PFSK-1 (cell line): ENCODE results near the gene KREMEN1.

Experiments
- FOXP2 ChIP-seq: optimal IDR thresholded peaks from 2 replicates; pipeline ENCODE3; 2011; ENCODE audit warnings: borderline replicate concordance, control low read depth, inconsistent platforms; ENCODE audit not compliant: insufficient read depth; ENCODE audit errors: extremely low read length, extremely low read depth
- POLR2AphosphoS5 ChIP-seq: IDR thresholded peaks from 2 replicates; pipeline ENCODE4 v1.6.1; 2012; ENCODE audit warnings: low read depth, mild to moderate bottlenecking, control low read depth, low read length, moderate library complexity
- REST ChIP-seq, 2 experiments: IDR thresholded peaks; 2 replicates each; pipeline versions ENCODE4 v1.6.1 to v1.8.0; 2011 to 2012; ENCODE audit warnings: low read depth in 2 of 2, low read length in 2 of 2, control low read depth in 1 of 2, inconsistent platforms in 1 of 2, mild to moderate bottlenecking in 1 of 2, moderate library complexity in 1 of 2; ENCODE audit not compliant: insufficient read depth in 1 of 2
- SIN3A ChIP-seq: IDR thresholded peaks from 2 replicates; pipeline ENCODE4 v1.6.1; 2012; ENCODE audit warnings: mild to moderate bottlenecking, low read length, moderate library complexity, borderline replicate concordance; ENCODE audit not compliant: insufficient read depth
- TAF1 ChIP-seq: IDR thresholded peaks from 2 replicates; pipeline ENCODE4 v1.6.1; 2012; ENCODE audit warnings: low read length, control low read depth, borderline replicate concordance; ENCODE audit not compliant: insufficient read depth

Gene KREMEN1

GRCh38 chr22:29148036-29148435 is 75.2 kb downstream of the KREMEN1 start:
- TF ChIP-seq FOXP2 (no peak), POLR2AphosphoS5 (no peak), REST (IDR thresholded peaks at IDR 0.05; ENCODE audit: insufficient read depth in 1 of 2, low read depth in 2 of 2, low read length in 2 of 2) (no peak), TAF1 (no peak), SIN3A (no peak)

GRCh38 chr22:29148826-29149225 is 76.0 kb downstream of the KREMEN1 start:
- TF ChIP-seq POLR2AphosphoS5 (no peak), REST (IDR thresholded peaks at IDR 0.05; ENCODE audit: insufficient read depth in 1 of 2, low read depth in 2 of 2, low read length in 2 of 2) (no peak), FOXP2 (no peak), SIN3A (no peak), TAF1 (no peak)

GRCh38 chr22:29149841-29150555 is 77.2 kb downstream of the KREMEN1 start:
- TF ChIP-seq POLR2AphosphoS5 (no peak), SIN3A (no peak)

- TF ChIP-seq TAF1: no peak
- no peak for TF ChIP-seq POLR2AphosphoS5
- TF ChIP-seq SIN3A: no peak
- no peak for TF ChIP-seq REST (IDR thresholded peaks at IDR 0.05; ENCODE audit: insufficient read depth in 1 of 2, low read depth in 2 of 2, low read length in 2 of 2)
- no peak for TF ChIP-seq FOXP2
Measured at GRCh38 chr22:29150701-29151100, 77.9 kb downstream of the KREMEN1 start.

GRCh38 chr22:29151316-29151715 is 78.5 kb downstream of the KREMEN1 start:
- no peak for TF ChIP-seq REST (IDR thresholded peaks at IDR 0.05; ENCODE audit: insufficient read depth in 1 of 2, low read depth in 2 of 2, low read length in 2 of 2)
- TF ChIP-seq POLR2AphosphoS5: no peak
- TF ChIP-seq SIN3A: no peak
- TF ChIP-seq TAF1: no peak
- TF ChIP-seq FOXP2: no peak
